Measurements from ENCODE around the gene OR2B3. TPM values are rescaled to one million over a fixed set of nuclear protein-coding genes. Genes with fewer than 3 reads are reported as not detected.
"Not testable (repeated sequence)": the region's sequence is repeated elsewhere in the genome, so short reads cannot be mapped to it uniquely, and the experiment has no call there.

OR2B3 gene, protein sequence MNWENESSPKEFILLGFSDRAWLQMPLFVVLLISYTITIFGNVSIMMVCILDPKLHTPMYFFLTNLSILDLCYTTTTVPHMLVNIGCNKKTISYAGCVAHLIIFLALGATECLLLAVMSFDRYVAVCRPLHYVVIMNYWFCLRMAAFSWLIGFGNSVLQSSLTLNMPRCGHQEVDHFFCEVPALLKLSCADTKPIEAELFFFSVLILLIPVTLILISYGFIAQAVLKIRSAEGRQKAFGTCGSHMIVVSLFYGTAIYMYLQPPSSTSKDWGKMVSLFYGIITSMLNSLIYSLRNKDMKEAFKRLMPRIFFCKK
- total RNA-seq, result not detected
- polyA plus RNA-seq, result not detected
- long read RNA-seq, donor 1, result 0 reads
- long read RNA-seq, donor 2, result 0 reads
- long read RNA-seq, donor 3, result 0 reads

DNA sequence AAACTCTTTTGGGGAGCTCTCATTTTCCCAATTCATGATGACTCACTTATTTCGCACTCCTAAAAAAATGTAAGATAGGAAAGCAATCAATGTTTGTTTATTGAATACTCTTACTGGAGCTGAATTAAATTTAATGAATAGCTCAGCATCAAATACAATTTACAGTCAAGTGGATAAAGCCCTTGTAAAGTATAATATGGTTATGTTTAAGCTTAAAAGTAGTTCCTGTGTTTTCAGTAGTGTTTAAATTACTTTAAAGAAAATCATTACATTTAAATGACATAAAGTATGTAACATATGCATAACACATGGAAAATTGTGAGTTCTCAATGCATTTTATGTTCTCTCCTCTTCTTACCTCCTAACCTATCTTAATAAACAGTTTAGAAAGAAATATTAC is at the start of gene OR2B3:
TSS of gene OR2B3 (minus strand) at position 101 of the 400 bp plus-strand sequence. CDS start at position 36, 65 bp downstream.
- no peak for TF ChIP-seq CTCF (IDR thresholded peaks at IDR 0.05)
- intact Hi-C loops (cut with DNase I), result no loop called here
- no peak for DNase-seq
- no peak within 1 kb of the TSS for H3K27ac ChIP-seq
- no peaks in the 10 kb centered on the region for H3K9me3 ChIP-seq
- H3K27me3 ChIP-seq, result peaks cover 0 to 5% (median 0%) of the 10 kb centered on the region in 7 donors
- no peaks in the 10 kb centered on the region for H3K36me3 ChIP-seq
- no peak within 1 kb of the TSS for H3K4me3 ChIP-seq
- H3K4me1 ChIP-seq, result no peaks in the 10 kb centered on the region
- ATAC-seq, result no peak
- 47 to 69% methylated on average over 1 of the region's 1 CpG for WGBS, 2 donors

- Histone ChIP-seq H3K9me3 (no peaks in the 10 kb centered on the region), H3K4me1 (no peaks in the 10 kb centered on the region), H3K36me3 (no peaks in the 10 kb centered on the region), H3K27ac (no peak overlapping the region), H3K4me3 (no peak overlapping the region), H3K27me3 (peaks cover 0 to 14% (median 0%) of the 10 kb centered on the region in 7 donors)
- intact Hi-C loops (cut with DNase I), result no loop called here
- DNase-seq (no peak), ATAC-seq (no peak)
- WGBS, 2 donors, result 62 to 63% methylated on average over 2 of the region's 2 CpGs
- TF ChIP-seq CTCF (IDR thresholded peaks at IDR 0.05), result no peak
Observed at GRCh38 chr6:29131691-29132090, 44.6 kb upstream of the OR2B3 start.

DNA sequence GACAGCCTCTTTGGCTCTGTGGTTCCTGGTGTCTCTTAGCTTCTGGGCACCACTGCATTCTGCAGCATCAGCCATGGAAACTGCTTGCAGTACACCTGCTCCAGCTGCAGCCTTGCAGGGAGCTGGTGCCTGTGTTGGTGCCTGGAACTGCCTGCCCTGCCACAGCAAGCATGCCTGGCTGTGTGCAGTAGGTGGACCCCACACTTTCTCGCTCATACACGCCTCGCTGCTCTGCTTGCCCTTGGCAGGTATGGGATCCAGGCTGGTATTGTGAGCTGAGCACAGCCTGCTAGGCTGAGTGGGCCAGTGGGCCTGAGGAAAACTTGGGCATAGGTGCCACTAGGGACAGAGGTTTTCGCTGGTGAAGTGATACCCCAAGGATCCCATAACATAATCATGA is 43.5 kb upstream of the OR2B3 start:
- Histone ChIP-seq H3K27ac (no peak overlapping the region), H3K9me3 (no peaks in the 10 kb centered on the region), H3K4me1 (no peaks in the 10 kb centered on the region), H3K27me3 (peaks cover 0 to 14% (median 0%) of the 10 kb centered on the region in 7 donors), H3K36me3 (no peaks in the 10 kb centered on the region), H3K4me3 (no peak overlapping the region)
- intact Hi-C loops (cut with DNase I), result no loop called here
- DNase-seq, result no peak
- 85 to 87% methylated on average over 4 of the region's 4 CpGs for WGBS, 2 donors
- TF ChIP-seq CTCF (IDR thresholded peaks at IDR 0.05), result no peak
- no peak for ATAC-seq

GRCh38 chr6:29129326-29130012 is 42.4 kb upstream of the OR2B3 start:
- H3K4me3 ChIP-seq, result no peak overlapping the region
- intact Hi-C loops (cut with DNase I), result no loop called here
- DNase-seq (no peak), ATAC-seq (no peak)
- whole genome bisulfite sequencing, 2 donors, result 73 to 80% methylated on average over 15 of the region's 15 CpGs
- H3K27me3 ChIP-seq, result peaks cover 0 to 14% (median 0%) of the 10 kb centered on the region in 7 donors
- no peaks in the 10 kb centered on the region for H3K4me1 ChIP-seq
- H3K36me3 ChIP-seq, result no peaks in the 10 kb centered on the region
- H3K9me3 ChIP-seq, result no peaks in the 10 kb centered on the region
- no peak overlapping the region for H3K27ac ChIP-seq
- TF ChIP-seq CTCF (IDR thresholded peaks at IDR 0.05), result no peak

GRCh38 chr6:29114964-29115363 is 27.9 kb upstream of the OR2B3 start:
- intact Hi-C loops (cut with DNase I); ATAC-seq; H3K4me1 ChIP-seq; H3K27ac ChIP-seq; DNase-seq; H3K36me3 ChIP-seq; H3K9me3 ChIP-seq; H3K4me3 ChIP-seq: not testable (repeated sequence)
- 79 to 84% methylated on average over 1 of the region's 3 CpGs for WGBS, 2 donors
- H3K27me3 ChIP-seq, result peaks cover 0 to 18% (median 0%) of the 10 kb centered on the region in 7 donors
